ENCODE measurements around the gene SPSB2.

Gene SPSB2

GRCh38 chr12:6849976-6850560, 23.0 kb downstream of the SPSB2 start:
- DNase-seq, result no peak

GRCh38 chr12:6849427-6849826, 23.7 kb downstream of the SPSB2 start:
- no peak for DNase-seq

GRCh38 chr12:6847676-6848075, 25.4 kb downstream of the SPSB2 start:
- no peak for DNase-seq

GRCh38 chr12:6846316-6846869, 26.7 kb downstream of the SPSB2 start:
- no peak for DNase-seq

GRCh38 chr12:6845395-6845794, 27.7 kb downstream of the SPSB2 start:
- DNase-seq, result no peak

GRCh38 chr12:6843118-6843902, 29.8 kb downstream of the SPSB2 start:
- no peak for DNase-seq

GRCh38 chr12:6842075-6842474, 31.0 kb downstream of the SPSB2 start:
- DNase-seq, result no peak

- DNase-seq, result no peak
These were observed 32.2 kb downstream of the SPSB2 start, which contains the start of gene GNB3 for GRCh38 chr12:6840761-6841515. Gene GNB3, plus strand, starts transcription at chr12:6840925. Its CDS starts 363 bp downstream, at chr12:6841288.

- no peak for DNase-seq
These were observed 32.8 kb downstream of the SPSB2 start for GRCh38 chr12:6840330-6840729.

GRCh38 chr12:6839482-6840201, 33.5 kb downstream of the SPSB2 start:
- no peak for DNase-seq

- no peak for DNase-seq
These were observed 34.2 kb downstream of the SPSB2 start for GRCh38 chr12:6838854-6839253.

- no peak for DNase-seq
These were observed 35.6 kb downstream of the SPSB2 start for GRCh38 chr12:6837370-6838060.

GRCh38 chr12:6836851-6837250, 36.3 kb downstream of the SPSB2 start:
- no peak for DNase-seq

GRCh38 chr12:6834873-6835272, 38.2 kb downstream of the SPSB2 start:
- no peak for DNase-seq

GRCh38 chr12:6834254-6834653, 38.8 kb downstream of the SPSB2 start:
- DNase-seq, result no peak

- DNase-seq, result no peak
These were observed 39.8 kb downstream of the SPSB2 start for GRCh38 chr12:6833189-6833890.

- no peak for DNase-seq
These were observed 41.0 kb downstream of the SPSB2 start for GRCh38 chr12:6832125-6832524.

GRCh38 chr12:6831450-6831995, 41.6 kb downstream of the SPSB2 start:
- no peak for DNase-seq

- no peak for DNase-seq
These were observed 42.1 kb downstream of the SPSB2 start for GRCh38 chr12:6830999-6831398.

- DNase-seq, result no peak
These were observed 42.7 kb downstream of the SPSB2 start for GRCh38 chr12:6830286-6830890.
